AG04449 (cell line): Measurements from ENCODE around the gene OTOG.

Experiments
- CTCF ChIA-PET: fragments of 350-600 bp; formaldehyde crosslinking; extraction: SDS; loops from one replicate; lab custom pipeline; 2021; ENCODE audit warnings: antibody characterized with exemption; lab: Yijun Ruan, JAX
- POLR2A ChIA-PET: fragments of 400-600, 350-600 bp; formaldehyde crosslinking; extraction: SDS; loops from one replicate; lab custom pipeline; 2020; ENCODE audit warnings: antibody characterized with exemption, inconsistent platforms; lab: Yijun Ruan, JAX
- DNase-seq: peaks from one replicate; pipeline ENCODE4 v3.0.0-alpha.2; 2010; ENCODE audit warnings: low read depth, low spot score
- H3K4me3 ChIP-seq: 2 replicates; pipeline ENCODE4 v1.5.1; 2011; ENCODE audit warnings: low read depth, mild to moderate bottlenecking, control low read depth, low read length
- TF ChIP-seq, protein P1 (sequence below): IDR thresholded peaks from one replicate; pipeline ENCODE4 v1.5.1; 2011; ENCODE audit warnings: mild to moderate bottlenecking, moderate library complexity, low read length, control low read depth, inconsistent platforms; ENCODE audit not compliant: insufficient read depth; ENCODE audit errors: missing control alignments

OTOG gene

DNA sequence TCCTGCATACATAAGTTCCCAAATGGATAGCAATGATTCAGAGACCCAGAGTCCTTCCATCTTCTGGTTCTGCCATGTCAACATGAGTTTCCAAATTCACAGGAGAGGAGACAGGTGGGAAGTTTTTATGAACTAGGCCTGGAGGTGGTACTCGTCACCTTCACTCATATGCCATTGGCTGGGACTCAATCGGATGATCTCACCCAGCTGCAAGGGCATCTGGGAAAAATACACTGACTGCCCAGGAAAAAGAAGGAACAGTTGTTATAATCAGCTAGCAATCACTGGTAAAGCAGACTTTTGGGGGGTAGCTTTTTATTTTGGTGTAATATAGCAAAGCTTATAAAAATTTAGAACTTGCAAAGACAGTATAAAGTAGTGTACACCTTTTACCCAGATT, 83.9 kb downstream of the OTOG start:
- DNase-seq, result no peak
- no peak overlapping the region for H3K4me3 ChIP-seq
- ChIA-PET POLR2A (no interaction called here), CTCF (interaction anchor here (0.9 kb wide), 1 partner anchor 34 kb away, joined by 3 read pairs; no protein-coding TSS in a partner anchor)
- TF ChIP-seq, protein P1, sequence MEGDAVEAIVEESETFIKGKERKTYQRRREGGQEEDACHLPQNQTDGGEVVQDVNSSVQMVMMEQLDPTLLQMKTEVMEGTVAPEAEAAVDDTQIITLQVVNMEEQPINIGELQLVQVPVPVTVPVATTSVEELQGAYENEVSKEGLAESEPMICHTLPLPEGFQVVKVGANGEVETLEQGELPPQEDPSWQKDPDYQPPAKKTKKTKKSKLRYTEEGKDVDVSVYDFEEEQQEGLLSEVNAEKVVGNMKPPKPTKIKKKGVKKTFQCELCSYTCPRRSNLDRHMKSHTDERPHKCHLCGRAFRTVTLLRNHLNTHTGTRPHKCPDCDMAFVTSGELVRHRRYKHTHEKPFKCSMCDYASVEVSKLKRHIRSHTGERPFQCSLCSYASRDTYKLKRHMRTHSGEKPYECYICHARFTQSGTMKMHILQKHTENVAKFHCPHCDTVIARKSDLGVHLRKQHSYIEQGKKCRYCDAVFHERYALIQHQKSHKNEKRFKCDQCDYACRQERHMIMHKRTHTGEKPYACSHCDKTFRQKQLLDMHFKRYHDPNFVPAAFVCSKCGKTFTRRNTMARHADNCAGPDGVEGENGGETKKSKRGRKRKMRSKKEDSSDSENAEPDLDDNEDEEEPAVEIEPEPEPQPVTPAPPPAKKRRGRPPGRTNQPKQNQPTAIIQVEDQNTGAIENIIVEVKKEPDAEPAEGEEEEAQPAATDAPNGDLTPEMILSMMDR, result no peak

DNA sequence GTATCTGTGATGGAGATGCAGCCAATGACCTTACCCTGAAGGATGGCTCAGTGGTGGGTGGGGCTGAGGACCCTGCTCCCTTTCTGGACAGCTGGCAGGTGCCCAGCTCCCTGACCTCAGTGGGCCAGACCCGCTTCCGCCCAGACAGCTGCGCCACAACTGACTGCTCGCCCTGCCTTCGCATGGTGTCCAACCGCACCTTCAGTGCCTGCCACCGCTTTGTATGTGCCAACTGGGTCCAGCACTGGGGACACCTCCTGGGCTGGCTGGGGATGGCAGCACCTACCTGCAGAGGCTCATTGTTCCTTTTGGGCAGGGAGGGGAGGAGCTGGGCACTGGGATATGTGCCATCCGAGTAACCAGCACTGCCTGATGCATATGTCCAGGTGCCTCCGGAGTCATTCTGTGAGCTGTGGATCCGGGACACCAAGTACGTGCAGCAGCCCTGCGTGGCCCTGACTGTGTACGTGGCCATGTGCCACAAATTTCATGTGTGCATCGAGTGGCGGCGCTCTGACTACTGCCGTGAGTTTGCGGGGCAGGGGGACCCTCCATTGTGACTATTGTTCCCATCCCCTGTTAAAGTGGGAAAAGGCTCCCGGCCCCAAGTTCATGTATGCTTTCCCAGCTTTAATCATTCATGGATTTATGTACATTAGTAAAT, 84.8 kb downstream of the OTOG start:
- TF ChIP-seq, protein P1, result no peak
- H3K4me3 ChIP-seq, result no peak overlapping the region
- no peak for DNase-seq
- ChIA-PET CTCF (interaction anchor here (0.9 kb wide), 1 partner anchor 35 kb away, joined by 3 read pairs; no protein-coding TSS in a partner anchor), POLR2A (no interaction called here)

DNA sequence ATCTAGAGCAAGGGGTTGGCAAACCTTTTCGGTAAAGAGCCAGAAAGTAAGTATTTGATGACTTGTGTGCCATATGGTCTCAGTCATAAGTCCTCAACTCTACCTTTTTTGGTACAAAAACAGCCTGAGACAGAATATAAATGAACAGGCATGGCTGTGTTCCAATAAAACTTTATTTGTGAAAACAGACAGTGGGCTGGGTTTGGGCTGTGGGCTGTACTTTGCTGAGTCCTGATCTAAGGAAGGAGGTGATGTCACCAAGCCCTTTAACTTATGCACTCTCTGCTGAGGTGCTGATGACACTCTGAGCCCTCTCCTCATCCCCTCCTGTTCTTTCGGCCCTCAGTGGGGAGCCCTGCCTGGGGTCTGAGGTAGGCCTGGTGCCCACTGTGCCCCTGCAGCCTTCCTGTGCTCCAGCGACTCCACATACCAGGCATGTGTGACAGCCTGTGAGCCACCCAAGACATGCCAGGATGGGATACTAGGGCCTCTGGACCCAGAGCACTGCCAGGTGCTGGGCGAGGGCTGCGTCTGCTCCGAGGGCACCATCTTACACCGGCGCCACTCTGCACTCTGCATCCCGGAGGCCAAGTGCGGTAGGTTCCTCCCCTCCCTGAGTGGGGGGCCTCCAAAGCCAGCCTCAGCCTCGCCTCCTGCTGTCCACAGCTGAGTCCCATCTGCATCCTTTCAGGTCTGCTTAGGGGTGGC, 86.4 kb downstream of the OTOG start:
- no peak overlapping the region for H3K4me3 ChIP-seq
- TF ChIP-seq, protein P1, result no peak
- ChIA-PET CTCF (no interaction called here), POLR2A (no interaction called here)
- no peak for DNase-seq

DNA sequence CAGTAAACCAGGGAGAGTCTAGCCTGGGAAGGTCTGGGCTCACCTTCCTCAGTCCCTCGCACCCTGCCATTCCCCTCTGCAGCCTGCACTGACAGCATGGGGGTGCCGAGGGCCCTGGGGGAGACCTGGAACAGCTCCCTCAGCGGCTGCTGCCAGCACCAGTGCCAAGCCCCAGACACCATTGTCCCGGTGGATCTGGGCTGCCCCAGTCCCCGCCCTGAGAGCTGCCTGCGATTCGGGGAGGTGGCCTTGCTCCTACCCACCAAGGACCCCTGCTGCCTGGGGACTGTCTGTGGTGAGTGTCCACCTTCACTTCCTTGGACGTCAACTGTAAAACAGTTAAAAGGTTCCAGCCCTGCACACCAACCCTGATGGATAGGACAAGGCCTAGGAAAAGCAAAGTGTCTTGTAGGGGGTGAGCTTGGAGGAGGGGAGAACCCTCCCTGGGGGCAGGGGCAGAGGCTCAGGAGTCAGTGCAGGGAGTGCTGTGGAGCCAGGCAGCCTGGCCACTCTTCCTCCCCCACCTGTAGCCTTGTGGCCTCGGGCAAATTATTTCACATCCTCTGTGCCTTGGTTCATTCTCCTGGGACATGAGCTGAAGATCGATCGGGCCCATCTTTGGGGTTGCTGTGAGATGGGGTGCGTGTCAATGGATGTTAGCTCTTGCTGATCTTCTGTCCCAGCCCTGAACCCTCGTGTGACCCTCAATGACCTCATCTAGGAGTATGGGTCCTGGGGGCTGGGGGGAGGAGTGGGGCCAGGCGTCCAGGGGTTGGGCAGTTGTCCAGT, 87.1 kb downstream of the OTOG start:
- ChIA-PET CTCF (no interaction called here), POLR2A (no interaction called here)
- H3K4me3 ChIP-seq, result no peak overlapping the region
- no peak for DNase-seq
- TF ChIP-seq, protein P1, result no peak

DNA sequence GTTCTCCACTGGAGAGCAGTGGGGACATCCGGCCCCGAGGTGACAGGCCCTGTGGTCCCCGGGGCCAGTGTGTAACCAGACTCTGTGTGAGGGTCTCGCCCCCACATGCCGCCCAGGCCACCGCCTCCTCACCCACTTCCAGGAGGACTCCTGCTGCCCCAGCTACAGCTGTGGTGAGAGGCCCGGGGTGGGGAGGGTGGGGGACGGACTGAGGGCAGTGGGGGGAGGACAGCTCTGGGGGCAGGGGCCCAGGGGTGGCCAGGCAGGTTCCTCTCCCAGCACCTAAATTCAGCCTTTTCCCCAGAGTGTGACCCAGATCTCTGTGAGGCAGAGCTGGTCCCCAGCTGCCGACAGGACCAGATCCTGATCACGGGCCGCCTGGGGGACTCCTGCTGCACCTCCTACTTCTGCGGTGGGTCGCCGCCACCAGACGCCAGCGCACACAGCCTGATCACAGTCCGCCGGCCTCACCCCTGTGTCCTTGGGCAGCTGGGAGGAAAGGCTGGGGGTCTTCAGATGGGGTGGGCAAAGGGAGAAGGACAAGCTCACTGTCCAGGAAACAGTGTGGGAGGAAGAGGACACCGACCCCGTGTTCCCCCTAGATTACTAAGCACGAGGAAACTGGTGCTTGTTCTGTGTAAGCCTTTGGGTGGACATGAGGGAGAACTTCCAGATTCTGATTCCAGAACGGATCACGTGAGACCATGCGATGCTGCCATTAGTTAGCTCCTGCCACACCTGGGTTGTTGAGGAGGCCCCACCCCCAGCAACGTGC, 87.9 kb downstream of the OTOG start:
- POLR2A ChIA-PET, result no interaction called here
- no peak for DNase-seq
- CTCF ChIA-PET, result no interaction called here
- no peak overlapping the region for H3K4me3 ChIP-seq
- TF ChIP-seq, protein P1, result no peak
